OCI-LY3 (cell line): ENCODE results near the gene RHPN2.

Source experiments
- EZH2phosphoT487 ChIP-seq: fragments of 200-600 bp; shearing (Covaris generic); IDR thresholded peaks from 2 replicates; pipeline ENCODE4 v1.6.1; 2018; ENCODE audit warnings: antibody characterized with exemption, mixed run types, low read depth
- TF ChIP-seq, protein P1 (sequence below): fragments of 200-600, 300-600 bp; sonication (generic); IDR thresholded peaks from 2 replicates; pipeline ENCODE4 v1.5.1; 2014; ENCODE audit warnings: antibody characterized with exemption, low read length, low read depth

DNA sequence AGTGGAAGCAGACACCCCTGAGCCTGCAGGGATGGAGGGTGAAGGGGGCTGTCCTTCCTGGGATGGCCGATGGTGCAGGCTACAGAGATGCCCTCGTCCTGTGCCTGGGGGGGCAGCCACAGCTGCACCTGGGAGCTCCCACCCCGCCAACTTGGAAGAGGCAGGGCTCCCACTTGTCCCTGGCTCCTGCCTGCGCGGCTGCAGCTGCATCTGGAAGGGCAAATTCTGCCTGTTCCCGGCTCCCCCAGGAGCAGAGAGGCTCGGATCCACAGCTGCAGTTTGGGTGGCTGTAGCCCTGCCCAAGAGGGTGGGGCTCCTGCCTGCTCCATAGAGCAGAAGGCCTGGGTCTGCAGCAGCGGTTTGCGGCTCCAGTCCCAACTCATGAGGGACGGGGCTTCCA, 95.1 kb downstream of the RHPN2 start:
- TF ChIP-seq, protein P1, sequence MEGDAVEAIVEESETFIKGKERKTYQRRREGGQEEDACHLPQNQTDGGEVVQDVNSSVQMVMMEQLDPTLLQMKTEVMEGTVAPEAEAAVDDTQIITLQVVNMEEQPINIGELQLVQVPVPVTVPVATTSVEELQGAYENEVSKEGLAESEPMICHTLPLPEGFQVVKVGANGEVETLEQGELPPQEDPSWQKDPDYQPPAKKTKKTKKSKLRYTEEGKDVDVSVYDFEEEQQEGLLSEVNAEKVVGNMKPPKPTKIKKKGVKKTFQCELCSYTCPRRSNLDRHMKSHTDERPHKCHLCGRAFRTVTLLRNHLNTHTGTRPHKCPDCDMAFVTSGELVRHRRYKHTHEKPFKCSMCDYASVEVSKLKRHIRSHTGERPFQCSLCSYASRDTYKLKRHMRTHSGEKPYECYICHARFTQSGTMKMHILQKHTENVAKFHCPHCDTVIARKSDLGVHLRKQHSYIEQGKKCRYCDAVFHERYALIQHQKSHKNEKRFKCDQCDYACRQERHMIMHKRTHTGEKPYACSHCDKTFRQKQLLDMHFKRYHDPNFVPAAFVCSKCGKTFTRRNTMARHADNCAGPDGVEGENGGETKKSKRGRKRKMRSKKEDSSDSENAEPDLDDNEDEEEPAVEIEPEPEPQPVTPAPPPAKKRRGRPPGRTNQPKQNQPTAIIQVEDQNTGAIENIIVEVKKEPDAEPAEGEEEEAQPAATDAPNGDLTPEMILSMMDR, result no peak
- TF ChIP-seq EZH2phosphoT487, result no peak
